NCI-H1105 (cell line): ENCODE data around the gene MYCBPAP.

Experiments used
- DNase-seq: peaks from one replicate; lab custom pipeline; 2025; lab: John Stamatoyannopoulos, UW

The MYCBPAP gene

DNA sequence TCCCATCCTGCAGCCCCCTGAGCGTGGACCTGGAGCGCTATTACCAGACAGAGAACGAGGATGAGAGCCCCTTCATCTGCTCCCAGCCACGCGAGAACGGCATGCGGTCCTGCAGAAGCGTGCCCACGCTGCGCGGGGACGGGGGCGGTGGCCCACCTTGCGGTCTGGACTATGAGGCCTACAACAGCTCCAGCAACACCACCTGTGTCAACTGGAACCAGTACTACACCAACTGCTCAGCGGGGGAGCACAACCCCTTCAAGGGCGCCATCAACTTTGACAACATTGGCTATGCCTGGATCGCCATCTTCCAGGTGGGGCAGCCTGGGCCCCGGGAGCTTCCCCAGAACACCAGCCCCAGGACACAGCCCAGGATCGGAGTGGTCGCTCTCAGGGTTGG, 64.3 kb downstream of the MYCBPAP start:
- DNase-seq, result no peak

DNA sequence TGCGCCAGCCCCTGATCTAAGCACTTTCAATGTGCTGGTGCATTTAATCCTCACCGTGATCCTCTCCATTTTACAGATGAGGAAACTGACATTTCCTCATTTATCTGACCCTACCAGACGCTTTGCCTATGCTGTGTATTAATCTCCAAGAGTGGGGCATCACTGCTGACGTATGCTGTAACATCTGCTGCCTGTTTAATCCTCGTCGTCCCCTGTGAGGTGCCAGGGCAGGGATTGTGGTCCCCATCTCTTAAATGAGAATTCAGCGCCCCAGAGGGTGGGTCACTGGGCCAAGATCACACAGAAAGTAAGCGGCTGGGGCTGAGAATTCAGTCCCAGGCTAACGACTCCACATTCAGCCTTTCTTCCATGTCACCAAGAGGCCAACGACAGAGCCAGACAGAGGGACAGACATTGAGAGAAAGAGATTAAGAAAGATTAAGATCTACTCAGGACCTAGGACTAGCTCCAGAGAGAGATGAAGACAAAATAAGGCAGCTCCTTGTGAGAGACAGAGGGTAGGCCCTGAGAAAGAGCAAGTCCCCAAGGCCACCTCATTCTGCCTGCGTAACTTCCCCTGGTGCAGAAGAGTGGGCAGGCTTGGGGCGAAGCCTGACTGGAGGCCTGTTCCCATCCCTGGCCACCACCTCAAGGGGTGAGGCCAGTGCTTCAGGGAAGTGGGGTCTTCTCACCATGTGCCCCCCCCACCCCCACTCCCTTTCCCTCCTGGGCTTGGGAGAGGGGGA, 65.8 kb downstream of the MYCBPAP start:
- no peak for DNase-seq

GRCh38 chr17:50575581-50576210, 67.5 kb downstream of the MYCBPAP start:
- peak; percentile 26 for DNase-seq

DNA sequence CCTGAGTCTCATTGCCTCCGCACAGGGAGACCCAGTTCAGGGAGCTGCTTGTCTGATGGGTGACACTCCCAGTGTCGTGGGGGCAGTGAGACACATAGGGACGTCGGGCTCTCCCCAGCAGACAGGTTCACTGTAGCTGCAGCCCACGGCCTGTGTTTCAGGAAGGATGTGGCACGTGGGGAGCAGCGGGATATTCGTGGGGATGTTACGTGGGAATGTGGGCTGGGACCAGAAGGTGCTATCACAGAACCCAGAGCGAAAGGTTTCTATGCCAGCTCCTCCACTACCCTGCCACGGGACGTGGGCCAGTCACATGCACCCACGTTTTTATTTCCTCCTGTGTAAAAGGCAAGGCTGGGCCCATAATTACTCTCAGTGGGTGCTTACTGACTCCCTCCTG, 68.6 kb downstream of the MYCBPAP start:
- no peak for DNase-seq

DNA sequence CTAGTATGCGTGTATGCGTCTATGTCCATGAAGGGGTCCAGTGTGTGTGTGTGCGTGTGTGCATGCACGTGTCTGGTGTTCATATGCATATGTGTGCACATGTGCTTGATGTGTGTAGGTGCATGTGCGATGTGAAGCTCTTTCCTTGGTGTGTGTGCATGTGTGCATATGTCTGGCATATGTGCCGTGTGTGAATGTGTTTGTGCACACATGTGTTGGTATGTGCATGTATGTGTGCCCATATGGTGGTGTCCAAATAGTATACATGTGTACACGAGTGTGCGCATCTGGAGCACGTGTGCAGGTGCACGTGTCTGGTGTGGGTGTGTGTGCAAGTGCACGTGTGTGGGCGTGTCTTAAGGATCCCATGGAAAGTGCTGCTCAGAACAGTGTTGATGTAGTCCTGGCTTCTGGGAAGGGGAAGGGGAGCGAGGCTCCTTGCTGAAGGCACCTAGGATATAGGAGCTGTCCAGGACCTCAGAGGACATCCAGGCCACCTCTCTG, 69.3 kb downstream of the MYCBPAP start:
- DNase-seq, result no peak

- no peak for DNase-seq
Observed at GRCh38 chr17:50578173-50578572, 69.9 kb downstream of the MYCBPAP start.

- DNase-seq, result no peak
Observed at GRCh38 chr17:50579399-50579798, 71.2 kb downstream of the MYCBPAP start.

GRCh38 chr17:50580646-50581045, 72.4 kb downstream of the MYCBPAP start:
- DNase-seq, result no peak
